PC-3 (cell line): ENCODE data around the gene ODAD2.

Experiments
- CTCF ChIP-seq: fragments of 300-600 bp; sonication (generic); conservative IDR thresholded peaks from 2 replicates; pipeline ENCODE4 v1.5.1; 2017; ENCODE audit warnings: antibody characterized with exemption, low read depth, mild to moderate bottlenecking, low read length
- EZH2 ChIP-seq: fragments of 300-600 bp; sonication (generic); IDR thresholded peaks from one replicate; pipeline ENCODE4 v1.6.1; 2017; ENCODE audit warnings: antibody characterized with exemption, mild to moderate bottlenecking, low read length; ENCODE audit not compliant: unreplicated experiment
- EZH2phosphoT487 ChIP-seq: fragments of 300-600 bp; sonication (generic); IDR thresholded peaks from 2 replicates; pipeline ENCODE4 v1.6.1; 2018; ENCODE audit warnings: mild to moderate bottlenecking, antibody characterized with exemption, low read length, borderline replicate concordance

- no peak for TF ChIP-seq CTCF
- no peak for TF ChIP-seq EZH2
- TF ChIP-seq EZH2phosphoT487: no peak
These were observed 172.5 kb downstream of the ODAD2 start for GRCh38 chr10:27826369-27826768.
